ENCODE data around the gene GATB. TPM values are rescaled to one million over a fixed set of nuclear protein-coding genes. Genes with fewer than 3 reads are reported as not detected.

Gene GATB
- total RNA-seq, 4 donors from 2014 or later, result 34.3 to 66.3 (median 47.2) TPM

GRCh38 chr4:151797131-151797530 is 36.3 kb upstream of the GATB start:
- no peak overlapping the region for H3K4me3 ChIP-seq
- H3K36me3 ChIP-seq, result no peaks in the 10 kb centered on the region
- H3K27me3 ChIP-seq, result no peaks in the 10 kb centered on the region
- peaks cover 26% of the 10 kb centered on the region for H3K4me1 ChIP-seq
- peak overlapping the region; percentile 78 for H3K27ac ChIP-seq
- no peak for DNase-seq (ENCODE audit: low spot score in 2 of 2)
- no peaks in the 10 kb centered on the region for H3K9me3 ChIP-seq
- WGBS, result 25% methylated on average over 3 of the region's 3 CpGs
- TF ChIP-seq POLR2A (IDR thresholded peaks at IDR 0.05) (no peak), POLR2AphosphoS5 (IDR thresholded peaks at IDR 0.05) (no peak), EP300 (IDR thresholded peaks at IDR 0.05) (no peak), CTCF (IDR thresholded peaks at IDR 0.05) (no peak)

GRCh38 chr4:151796106-151796505 is 35.3 kb upstream of the GATB start:
- no peaks in the 10 kb centered on the region for H3K36me3 ChIP-seq
- no peaks in the 10 kb centered on the region for H3K9me3 ChIP-seq
- peaks cover 26% of the 10 kb centered on the region for H3K4me1 ChIP-seq
- no peaks in the 10 kb centered on the region for H3K27me3 ChIP-seq
- TF ChIP-seq POLR2A (IDR thresholded peaks at IDR 0.05), result no peak
- no peak for TF ChIP-seq POLR2AphosphoS5 (IDR thresholded peaks at IDR 0.05)
- TF ChIP-seq EP300 (IDR thresholded peaks at IDR 0.05), result no peak
- no peak for TF ChIP-seq CTCF (IDR thresholded peaks at IDR 0.05)
- no peak overlapping the region for H3K4me3 ChIP-seq
- 78% methylated on average over 3 of the region's 3 CpGs for WGBS
- H3K27ac ChIP-seq, result peak overlapping the region; percentile 57
- DNase-seq (ENCODE audit: low spot score in 2 of 2), result no peak

GRCh38 chr4:151792995-151793394 is 32.2 kb upstream of the GATB start:
- H3K9me3 ChIP-seq, result no peaks in the 10 kb centered on the region
- H3K4me1 ChIP-seq, result peaks cover 8% of the 10 kb centered on the region
- TF ChIP-seq POLR2A (IDR thresholded peaks at IDR 0.05), result no peak
- no peak for TF ChIP-seq EP300 (IDR thresholded peaks at IDR 0.05)
- TF ChIP-seq CTCF (IDR thresholded peaks at IDR 0.05), result no peak
- no peak for TF ChIP-seq POLR2AphosphoS5 (IDR thresholded peaks at IDR 0.05)
- no peaks in the 10 kb centered on the region for H3K36me3 ChIP-seq
- H3K4me3 ChIP-seq, result no peak overlapping the region
- DNase-seq (ENCODE audit: low spot score in 2 of 2), result no peak
- H3K27me3 ChIP-seq, result no peaks in the 10 kb centered on the region
- WGBS, result 88% methylated on average over 4 of the region's 4 CpGs
- no peak overlapping the region for H3K27ac ChIP-seq

- Histone ChIP-seq H3K4me1 (peaks cover 3% of the 10 kb centered on the region), H3K36me3 (no peaks in the 10 kb centered on the region), H3K9me3 (no peaks in the 10 kb centered on the region), H3K27me3 (no peaks in the 10 kb centered on the region), H3K4me3 (no peak overlapping the region), H3K27ac (no peak overlapping the region)
- no peak for TF ChIP-seq POLR2A (IDR thresholded peaks at IDR 0.05)
- TF ChIP-seq EP300 (IDR thresholded peaks at IDR 0.05), result no peak
- TF ChIP-seq POLR2AphosphoS5 (IDR thresholded peaks at IDR 0.05), result no peak
- TF ChIP-seq CTCF (IDR thresholded peaks at IDR 0.05), result no peak
- no peak for DNase-seq (ENCODE audit: low spot score in 2 of 2)
- 94% methylated on average over 4 of the region's 4 CpGs for WGBS
These were observed 31.7 kb upstream of the GATB start for GRCh38 chr4:151792530-151792929.

- Histone ChIP-seq H3K9me3 (no peaks in the 10 kb centered on the region), H3K27ac (no peak overlapping the region), H3K27me3 (no peaks in the 10 kb centered on the region), H3K36me3 (no peaks in the 10 kb centered on the region), H3K4me3 (no peak overlapping the region), H3K4me1 (no peaks in the 10 kb centered on the region)
- TF ChIP-seq POLR2AphosphoS5 (IDR thresholded peaks at IDR 0.05) (no peak), EP300 (IDR thresholded peaks at IDR 0.05) (no peak), POLR2A (IDR thresholded peaks at IDR 0.05) (no peak), CTCF (IDR thresholded peaks at IDR 0.05) (no peak)
- DNase-seq (ENCODE audit: low spot score in 2 of 2), result no peak
These were observed 27.2 kb upstream of the GATB start for GRCh38 chr4:151788021-151788420.
